Measurements from ENCODE around the gene RTEL1.
"Not testable (repeated sequence)": the region's sequence is repeated elsewhere in the genome, so short reads cannot be mapped to it uniquely, and the experiment has no call there.

The RTEL1 gene

DNA sequence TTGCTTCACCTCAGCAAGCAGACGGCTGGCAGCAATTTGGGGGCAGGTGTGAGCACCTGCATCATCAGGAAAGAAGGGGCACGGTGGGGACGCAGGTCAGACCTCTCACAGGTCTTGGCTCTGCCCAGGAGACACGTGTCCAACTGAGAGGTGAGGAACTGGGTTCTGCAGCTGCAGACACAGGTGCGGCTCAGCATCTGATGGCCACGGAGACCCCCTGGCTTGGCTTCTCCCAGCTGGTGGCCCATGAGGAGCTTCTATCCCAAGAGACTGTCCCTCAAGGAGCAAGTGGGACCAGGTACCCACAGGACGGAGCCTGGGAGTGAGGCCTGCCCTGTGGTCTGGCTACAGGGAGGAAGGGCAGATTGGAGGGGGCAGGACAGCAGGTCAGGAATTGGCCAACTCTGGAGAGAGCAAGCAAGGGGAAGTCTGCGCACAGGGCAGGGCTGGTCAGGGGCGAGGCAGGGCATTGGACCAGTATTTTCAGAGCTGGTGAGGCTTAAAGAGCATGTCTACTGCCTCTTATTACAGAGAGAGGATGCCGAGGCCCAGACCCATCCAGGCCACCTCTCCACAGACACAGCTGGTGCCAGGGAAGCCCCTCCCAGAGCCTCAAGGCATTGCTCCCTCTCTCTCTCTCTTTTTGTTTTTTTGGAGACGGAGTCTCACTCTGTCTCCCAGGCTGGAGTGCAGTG lies 9.1 kb upstream of the RTEL1 start:
- in situ Hi-C loops (cut with MboI; ENCODE audit: low sequenced_read_pairs) = no loop called here

DNA sequence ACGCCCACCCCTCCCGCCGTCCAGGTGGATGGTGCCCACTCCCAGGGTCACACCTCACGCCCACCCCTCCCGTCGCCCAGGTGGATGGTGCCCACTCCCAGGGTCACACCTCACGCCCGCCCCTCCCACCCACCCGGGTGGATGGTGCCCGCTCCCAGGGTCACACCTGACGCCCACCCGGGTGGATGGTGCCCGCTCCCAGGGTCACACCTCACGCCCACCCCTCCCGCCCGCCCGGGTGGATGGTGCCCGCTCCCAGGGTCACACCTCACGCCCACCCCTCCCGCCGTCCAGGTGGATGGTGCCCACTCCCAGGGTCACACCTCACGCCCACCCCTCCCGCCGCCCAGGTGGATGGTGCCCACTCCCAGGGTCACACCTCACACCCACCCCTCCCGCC lies 7.6 kb upstream of the RTEL1 start:
- in situ Hi-C loops (cut with MboI; ENCODE audit: low sequenced_read_pairs) = not testable (repeated sequence)

DNA sequence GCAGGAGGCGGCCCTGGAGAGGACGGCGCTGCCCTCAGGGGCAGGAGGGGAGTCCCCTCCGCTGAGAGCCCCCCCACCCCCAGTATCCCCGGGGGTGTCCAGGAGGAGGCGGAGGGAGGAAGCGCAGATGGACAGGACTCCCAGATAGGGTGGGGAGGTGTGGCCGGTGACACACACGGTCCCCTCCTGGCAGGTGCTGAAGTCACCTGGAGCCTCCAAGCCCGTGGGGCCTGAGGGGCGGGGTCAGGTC lies 6.2 kb upstream of the RTEL1 start:
- in situ Hi-C loops (cut with MboI; ENCODE audit: low sequenced_read_pairs) = no loop called here

DNA sequence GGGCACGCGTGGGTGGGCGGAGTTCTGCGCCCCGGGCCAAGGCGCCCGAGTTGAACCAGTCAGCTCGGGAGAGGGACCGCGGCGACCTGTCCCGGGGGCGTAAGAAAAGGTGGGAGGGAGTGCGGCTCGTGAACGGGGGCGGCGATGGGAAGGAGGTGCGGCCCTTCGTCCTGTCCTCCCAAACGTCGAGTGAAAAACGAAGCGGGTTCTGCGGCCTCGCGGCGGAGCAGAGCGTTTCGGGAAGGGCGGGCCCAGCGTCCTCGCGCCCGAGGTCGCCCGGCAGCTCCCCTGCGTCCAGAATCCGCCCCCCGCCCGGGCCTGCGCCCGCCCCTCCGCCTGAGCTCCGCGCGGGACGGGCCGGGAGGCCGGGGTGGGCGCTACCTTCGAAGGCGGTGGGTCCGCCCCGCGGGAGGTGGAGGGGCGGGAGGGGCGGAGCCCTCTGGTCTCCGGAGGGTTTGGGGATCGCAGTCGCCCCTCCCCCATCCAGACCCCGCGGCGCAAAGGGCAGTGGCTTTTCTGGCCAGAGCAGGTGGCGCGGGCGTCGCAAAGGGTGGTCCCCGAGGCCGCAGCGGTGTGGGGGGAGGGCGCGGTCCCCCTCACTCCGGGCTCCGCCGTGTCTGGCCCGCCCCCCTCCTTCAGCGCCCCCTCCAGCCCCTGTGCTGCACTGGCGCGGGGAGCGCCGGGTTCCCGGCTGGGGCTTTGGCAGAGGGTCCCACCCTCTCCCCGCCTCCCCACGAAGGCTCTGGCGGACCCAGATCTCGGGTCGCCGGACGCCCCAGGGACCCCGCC lies 5.7 kb upstream of the RTEL1 start:
- in situ Hi-C loops (cut with MboI; ENCODE audit: low sequenced_read_pairs) = no loop called here

DNA sequence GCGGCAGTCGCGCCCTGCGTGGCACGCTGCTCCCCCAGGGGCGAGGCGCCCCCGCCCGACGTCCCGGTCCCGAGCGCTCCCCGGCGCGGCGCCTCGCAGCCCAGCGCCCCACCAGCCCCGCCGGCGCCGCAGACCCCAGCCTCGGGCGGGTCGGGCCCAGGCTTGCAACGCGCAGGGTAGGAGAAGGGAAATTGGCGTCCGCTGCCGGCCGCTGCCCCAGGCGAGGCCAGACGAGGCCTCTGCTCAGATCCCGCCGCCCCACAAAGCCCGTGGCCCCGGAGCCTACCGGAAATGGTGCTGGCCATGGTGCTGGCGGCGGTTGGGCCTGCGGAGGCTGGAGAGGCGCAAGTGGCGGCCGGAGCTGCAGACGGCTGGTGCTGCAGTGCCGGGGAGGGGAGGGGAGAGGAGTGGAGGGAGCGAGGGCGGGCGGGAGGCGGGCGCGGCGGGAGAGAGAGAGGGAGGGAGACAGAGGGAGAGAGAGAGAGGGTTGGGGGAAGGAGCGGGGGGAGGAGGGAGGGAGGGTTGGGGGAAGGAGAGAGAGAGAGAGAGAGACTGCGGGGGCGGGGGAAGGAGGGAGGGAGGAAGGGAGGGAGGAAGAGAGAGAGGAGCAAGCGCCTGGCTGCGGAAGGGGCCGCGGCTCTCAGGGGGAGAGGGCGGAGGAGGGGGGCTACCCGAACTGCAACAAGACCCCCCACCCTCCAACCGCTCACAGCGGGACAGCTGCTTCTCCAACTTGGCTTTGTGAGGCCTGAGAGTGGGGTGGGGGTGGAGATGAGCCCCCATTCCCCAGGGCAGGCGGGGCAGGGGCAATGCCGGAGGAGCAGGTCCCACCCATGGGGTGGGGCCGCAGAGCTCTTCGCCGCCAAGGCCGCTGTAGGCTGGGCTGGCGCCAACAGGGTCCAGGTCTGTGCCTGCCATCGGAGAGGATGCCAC lies 4.8 kb upstream of the RTEL1 start, which contains the start of gene STMN3:
TSS of gene STMN3 (minus strand) at position 384 of the 933 bp plus-strand sequence. CDS start at position 305, 79 bp downstream.
- in situ Hi-C loops (cut with MboI; ENCODE audit: low sequenced_read_pairs) = no loop called here

DNA sequence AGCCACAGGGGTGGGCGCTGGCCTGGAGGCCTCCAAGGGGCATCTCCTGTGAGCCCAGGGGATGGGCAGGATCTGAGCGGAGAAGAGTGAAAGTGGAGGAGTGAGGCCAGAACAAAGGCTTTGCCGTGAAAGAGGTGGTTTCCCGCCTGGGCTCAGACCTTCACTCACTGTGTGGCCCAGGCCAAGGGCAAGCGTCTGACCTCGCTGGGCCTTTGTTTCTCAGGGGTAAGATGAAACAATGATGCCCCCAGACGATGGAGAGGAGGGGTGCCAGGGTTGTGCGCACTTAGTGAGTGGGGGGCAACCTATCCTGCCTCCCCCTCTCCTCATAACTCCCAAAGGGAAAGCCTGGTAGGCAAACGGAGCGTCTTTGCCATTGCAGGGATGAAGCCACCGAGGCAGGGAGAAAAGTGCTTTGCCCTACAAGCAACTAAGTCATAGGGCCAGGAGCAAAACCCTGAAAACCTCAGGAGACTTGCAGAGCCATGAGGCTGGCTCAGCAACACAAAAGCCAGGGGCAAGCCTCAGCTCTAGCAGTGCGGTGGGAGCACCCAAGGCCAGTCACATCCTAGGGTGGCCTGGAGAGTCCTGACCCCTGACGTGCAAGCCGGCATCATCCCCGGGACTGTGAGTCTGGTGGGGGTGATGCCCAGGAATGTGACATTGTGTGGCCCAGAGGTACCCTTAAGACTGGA lies 4.0 kb upstream of the RTEL1 start:
- in situ Hi-C loops (cut with MboI; ENCODE audit: low sequenced_read_pairs) = no loop called here

DNA sequence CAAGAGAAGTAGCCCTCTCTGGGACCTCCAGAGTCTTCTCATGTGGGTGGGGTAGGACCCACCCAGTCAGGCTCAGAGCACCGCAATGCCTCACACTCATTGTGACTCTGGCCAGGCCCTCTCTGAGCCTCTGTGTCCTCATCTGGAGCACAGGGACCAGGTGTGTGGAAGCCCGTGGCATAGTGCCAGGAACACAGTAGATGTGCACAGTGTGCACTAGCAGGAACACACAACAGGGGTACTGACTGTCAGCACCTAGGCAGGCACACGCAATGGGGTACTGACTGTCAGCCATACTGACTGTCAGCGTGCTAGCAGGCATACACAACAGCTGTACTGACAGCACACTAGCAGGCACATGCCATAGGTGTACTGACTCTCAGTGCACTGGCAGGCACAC lies 2.9 kb upstream of the RTEL1 start:
- in situ Hi-C loops (cut with MboI; ENCODE audit: low sequenced_read_pairs) = no loop called here

DNA sequence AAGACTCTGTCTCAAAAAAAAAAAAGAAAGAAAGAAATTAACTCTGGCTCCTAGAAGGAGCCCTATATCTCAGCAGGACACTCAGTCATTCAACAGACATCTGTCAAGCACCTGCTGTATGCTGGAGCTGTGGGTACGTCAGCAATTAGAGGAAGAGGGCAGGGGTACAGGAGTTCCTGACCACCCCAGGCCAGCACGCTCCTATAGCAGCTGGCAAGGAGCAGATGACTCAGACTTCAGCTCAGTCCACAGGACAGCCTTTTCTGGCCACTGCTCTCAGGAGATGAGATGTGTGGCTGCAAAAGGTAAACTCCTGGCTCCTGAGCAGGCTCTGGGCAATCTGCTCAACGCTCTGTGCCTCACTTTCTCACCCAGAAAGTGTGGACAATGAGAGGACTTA lies 1.7 kb upstream of the RTEL1 start:
- in situ Hi-C loops (cut with MboI; ENCODE audit: low sequenced_read_pairs) = no loop called here

DNA sequence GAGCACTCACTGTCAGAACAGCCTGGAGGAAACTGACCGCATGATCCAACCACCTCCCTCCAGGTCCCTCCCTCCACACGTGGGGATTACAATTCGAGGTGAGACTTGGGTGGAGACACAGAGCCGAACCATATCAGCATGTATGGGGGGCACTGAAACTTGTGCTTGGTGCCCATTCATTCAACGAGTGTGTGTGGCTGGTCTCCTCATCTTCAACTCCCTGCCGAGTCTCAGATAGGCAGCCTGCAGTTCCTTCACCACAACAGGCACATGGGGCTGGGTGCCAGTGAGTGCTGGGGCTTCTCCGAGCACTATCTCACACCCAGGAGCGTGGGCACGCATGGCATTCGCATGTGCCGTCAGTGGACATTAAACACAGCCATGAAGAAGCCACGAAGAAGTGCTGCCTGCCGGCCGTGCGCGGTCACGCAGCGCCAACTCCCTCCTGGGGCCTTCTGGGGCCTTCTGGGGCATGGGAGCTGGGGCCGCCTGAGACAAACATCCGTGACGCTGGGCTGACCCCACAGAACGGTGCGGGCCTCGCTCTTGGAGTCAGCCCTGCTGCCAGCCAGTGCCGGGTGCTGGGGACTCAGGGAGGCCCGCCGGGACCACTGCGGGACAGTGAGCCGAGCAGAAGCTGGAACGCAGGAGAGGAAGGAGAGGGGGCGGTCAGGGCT lies 714 bp upstream of the RTEL1 start:
- in situ Hi-C loops (cut with MboI; ENCODE audit: low sequenced_read_pairs) = no loop called here

DNA sequence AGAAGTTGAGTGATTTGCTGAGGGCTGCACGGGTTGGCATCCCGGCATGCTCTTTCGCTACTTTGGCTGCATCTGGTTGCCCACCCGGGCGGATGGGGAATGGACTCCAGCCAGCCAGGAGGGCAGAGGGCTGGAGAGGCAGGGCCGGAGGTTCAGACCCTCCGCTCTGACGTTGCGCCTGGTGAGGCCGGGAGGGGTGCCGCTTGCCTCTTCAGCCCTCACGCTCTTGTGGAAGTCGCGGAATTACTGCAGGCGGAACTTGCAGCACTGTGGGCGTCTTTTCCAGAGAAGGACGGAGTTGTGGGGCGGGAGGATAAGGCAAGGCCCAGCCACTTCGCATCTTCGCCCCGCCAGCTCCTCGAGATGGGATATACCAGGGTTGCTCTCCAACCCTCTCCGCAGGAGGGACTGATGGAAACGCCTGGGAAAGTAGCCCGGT lies 656 bp downstream of the RTEL1 start:
- in situ Hi-C loops (cut with MboI; ENCODE audit: low sequenced_read_pairs) = no loop called here

DNA sequence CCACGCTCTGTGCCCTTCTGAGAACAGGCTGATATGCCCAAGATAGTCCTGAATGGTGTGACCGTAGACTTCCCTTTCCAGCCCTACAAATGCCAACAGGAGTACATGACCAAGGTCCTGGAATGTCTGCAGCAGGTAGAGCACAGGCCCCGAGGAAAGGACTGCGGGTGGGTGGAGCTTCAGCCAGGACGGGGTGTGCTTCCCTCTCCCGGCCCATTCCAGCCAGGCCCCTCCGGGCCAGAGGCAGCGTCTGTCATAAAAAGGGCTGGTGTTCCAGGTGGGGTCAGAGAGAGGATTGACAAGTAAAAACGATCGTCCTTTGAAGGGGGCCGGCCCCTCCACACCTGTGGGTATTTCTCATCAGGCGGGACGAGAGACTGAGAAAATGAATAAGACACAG lies 1.3 kb downstream of the RTEL1 start:
- in situ Hi-C loops (cut with MboI; ENCODE audit: low sequenced_read_pairs) = no loop called here

DNA sequence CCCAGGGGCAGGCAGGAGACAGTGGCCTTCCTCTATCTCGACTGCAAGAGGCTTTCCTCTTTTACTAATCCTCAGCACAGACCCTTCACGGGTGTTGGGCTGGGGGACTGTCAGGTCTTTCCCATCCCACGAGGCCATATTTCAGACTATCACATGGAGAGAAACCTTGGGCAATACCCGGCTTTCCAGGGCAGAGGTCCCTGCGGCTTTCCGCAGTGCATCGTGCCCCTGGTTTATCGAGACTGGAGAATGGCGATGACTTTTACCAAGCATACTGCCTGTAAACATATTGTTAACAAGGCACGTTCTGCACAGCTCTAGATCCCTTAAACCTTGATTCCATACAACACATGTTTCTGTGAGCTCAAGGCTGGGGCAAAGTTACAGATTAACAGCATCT lies 2.1 kb downstream of the RTEL1 start:
- in situ Hi-C loops (cut with MboI; ENCODE audit: low sequenced_read_pairs) = not testable (repeated sequence)

DNA sequence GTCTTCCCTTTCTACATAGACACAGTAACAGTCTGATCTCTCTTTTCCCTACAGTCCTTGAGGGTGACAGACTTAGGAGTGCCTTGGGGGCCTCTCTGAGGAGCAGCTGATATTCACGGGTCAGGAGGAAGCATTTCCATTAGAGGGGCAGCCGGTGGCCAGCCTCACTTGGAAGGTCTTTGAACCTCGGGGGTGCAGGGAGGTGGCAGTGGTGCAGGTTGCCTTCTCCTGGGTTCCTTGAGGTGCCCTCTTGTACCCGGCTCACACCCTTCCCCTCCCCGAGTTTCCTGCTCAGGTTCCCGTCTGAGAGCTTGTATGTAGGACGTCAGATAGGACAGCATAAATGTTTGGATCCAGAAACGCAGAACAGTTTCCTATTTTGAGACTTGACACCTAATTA lies 2.5 kb downstream of the RTEL1 start:
- in situ Hi-C loops (cut with MboI; ENCODE audit: low sequenced_read_pairs) = no loop called here

DNA sequence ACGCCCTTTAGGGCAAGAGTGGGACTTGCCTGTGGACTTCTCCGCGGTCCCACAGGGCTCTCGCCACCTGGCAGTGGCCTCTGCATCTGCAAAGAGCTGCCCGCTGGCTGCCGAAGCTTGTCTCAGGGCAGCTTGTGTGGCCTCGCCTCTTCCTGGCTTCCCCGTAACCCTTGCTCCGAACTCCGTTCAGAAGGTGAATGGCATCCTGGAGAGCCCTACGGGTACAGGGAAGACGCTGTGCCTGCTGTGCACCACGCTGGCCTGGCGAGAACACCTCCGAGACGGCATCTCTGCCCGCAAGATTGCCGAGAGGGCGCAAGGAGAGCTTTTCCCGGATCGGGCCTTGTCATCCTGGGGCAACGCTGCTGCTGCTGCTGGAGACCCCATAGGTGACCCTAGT lies 3.0 kb downstream of the RTEL1 start:
- in situ Hi-C loops (cut with MboI; ENCODE audit: low sequenced_read_pairs) = no loop called here

DNA sequence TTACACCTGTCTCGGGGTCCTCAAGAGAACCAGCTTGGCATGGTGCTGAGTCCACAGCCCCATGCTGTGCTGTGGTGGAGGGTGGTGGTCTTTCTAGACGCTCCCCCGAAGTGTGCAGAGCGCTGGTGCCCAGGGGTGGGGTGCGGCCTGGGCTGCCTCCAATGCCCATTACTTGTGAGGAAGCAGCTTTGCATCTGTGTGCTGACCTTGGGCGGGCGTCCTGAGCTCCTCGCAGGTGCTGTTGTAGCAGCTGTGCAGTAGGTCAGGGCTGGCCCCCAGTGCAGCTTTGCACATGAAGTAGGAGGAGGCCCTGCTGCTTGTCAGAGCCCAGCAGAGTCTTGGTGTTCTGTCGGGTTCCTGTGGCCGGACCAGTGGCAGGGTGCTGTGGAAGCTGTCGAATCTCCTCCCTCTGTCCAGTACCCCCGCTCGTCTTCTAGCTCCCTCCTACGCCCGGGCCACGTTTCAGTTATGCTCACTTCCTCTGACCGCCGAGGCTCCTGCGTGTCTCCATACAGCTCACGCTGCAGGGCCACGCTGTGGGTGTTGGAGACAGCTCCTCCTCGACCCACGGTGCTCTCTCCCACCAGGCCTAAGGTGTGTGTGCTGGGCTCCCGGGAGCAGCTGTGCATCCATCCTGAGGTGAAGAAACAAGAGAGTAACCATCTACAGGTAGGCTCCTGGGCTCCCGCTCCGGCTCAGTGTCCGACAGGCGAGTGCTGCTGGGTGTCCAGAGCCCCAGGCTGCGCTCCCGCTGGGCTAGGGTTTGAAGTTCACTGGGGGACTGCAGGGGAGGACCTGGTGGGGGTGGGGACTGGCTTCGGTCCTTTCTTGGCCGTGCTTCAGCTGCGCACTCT lies 4.1 kb downstream of the RTEL1 start:
- in situ Hi-C loops (cut with MboI; ENCODE audit: low sequenced_read_pairs) = no loop called here

DNA sequence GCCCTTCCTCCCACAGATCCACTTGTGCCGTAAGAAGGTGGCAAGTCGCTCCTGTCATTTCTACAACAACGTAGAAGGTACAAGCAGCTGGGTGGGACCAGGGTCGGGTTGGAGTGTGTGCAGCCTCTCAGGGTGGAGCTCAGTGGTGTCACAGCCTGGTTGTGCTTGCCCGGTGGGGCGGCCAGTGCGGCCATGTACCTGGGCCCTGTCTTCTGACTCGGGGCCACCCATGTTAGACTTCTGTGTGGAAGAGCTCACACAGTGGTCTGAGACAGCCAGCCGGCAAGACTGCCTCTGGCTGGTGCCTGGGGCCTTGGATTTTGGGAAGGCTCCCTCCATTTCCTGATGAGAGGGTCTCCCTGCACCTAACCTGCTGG lies 4.7 kb downstream of the RTEL1 start:
- in situ Hi-C loops (cut with MboI; ENCODE audit: low sequenced_read_pairs) = no loop called here

DNA sequence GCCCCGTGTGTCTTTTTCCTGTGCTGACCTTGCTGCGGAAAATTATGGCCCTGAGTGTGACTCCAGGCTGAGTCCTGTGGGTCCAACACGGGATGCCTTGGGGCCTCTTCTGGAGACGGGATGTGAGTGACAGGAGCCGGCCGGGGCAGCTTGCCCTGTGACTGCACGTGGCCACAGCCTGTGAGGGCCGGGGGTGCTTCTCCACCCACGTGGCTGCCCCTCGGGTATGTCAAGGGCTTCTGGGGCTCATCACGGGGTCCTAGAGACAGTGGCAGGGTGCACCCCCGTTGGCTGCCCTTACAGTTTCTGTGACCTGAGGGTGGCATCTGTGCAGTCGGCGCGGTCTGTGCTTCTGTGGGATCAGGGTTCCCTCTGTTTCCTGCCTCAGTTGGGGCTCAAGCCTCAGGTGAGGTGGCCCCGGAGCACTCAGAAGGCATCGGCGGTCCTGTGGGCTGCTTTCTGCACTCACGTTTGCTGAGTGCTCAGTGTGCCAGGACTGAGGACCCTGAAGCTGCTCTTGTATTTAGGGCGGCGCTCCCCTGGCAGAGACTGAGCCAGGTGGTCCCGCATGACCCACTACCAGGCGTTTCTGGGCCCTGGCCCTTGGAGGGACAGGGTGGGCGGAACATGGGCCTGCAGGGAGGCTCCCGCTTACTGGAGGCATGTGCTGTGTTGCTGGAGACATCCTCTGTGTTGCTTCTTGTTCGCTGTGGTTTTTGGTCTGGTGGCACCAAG lies 5.4 kb downstream of the RTEL1 start:
- in situ Hi-C loops (cut with MboI; ENCODE audit: low sequenced_read_pairs) = no loop called here

DNA sequence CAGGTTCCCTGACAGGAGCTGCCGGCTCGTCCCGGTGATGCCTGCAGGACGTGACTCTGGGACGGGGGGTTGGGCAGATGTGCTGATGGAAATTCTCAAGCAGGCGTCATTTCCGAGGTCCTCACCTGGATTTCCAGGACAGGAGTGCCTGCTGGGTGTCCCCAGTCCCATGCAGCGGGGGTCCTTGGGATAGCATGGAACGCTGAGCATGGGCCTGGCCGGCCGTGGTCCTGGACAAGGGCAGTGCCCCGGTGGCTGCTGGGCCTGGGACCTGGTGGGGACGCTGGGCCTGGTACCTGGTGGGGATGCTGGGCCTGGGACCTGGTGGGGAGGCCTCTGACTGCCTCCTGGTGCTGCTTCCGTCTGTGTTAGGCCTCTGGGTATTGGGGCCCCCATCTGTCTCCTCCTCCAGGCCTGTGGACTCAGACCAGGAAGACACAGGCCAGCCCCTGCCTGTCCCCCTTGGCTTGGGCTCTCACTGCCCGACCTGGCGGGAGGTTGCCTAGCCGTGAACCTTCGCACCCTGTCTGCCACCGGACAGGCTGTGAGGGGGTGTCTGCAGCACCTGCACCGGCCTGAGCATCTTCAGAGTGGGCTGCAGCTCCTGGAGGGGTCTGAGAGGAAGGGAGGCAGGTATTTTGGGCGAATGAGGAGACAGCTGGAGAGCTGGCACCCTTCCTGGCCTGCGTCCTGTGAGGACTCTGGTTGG lies 6.2 kb downstream of the RTEL1 start:
- in situ Hi-C loops (cut with MboI; ENCODE audit: low sequenced_read_pairs) = no loop called here

Measured in hTERT RPE-1 (cell line).